ENCODE results near the gene NTM.

Gene NTM

GRCh38 chr11:132114743-132115142 is 744.3 kb downstream of the NTM start:
- no peak for DNase-seq (ENCODE audit: low spot score)

- no peak for DNase-seq (ENCODE audit: low spot score)
Measured at GRCh38 chr11:132115454-132115853, 745.0 kb downstream of the NTM start.

- no peak for DNase-seq (ENCODE audit: low spot score)
Measured at GRCh38 chr11:132116516-132116915, 746.1 kb downstream of the NTM start.

GRCh38 chr11:132118661-132119060 is 748.2 kb downstream of the NTM start:
- DNase-seq (ENCODE audit: low spot score) = no peak

GRCh38 chr11:132119573-132119972 is 749.2 kb downstream of the NTM start:
- no peak for DNase-seq (ENCODE audit: low spot score)

- no peak for DNase-seq (ENCODE audit: low spot score)
Measured at GRCh38 chr11:132122735-132123134, 752.3 kb downstream of the NTM start.

GRCh38 chr11:132123449-132123848 is 753.0 kb downstream of the NTM start:
- no peak for DNase-seq (ENCODE audit: low spot score)

- DNase-seq (ENCODE audit: low spot score) = no peak
Measured at GRCh38 chr11:132123854-132124835, 753.7 kb downstream of the NTM start.

- peak; percentile 77 for DNase-seq (ENCODE audit: low spot score)
Measured at GRCh38 chr11:132125988-132126871, 755.8 kb downstream of the NTM start.

- peak; percentile 88 for DNase-seq (ENCODE audit: low spot score)
Measured at GRCh38 chr11:132126973-132127899, 756.8 kb downstream of the NTM start.

- no peak for DNase-seq (ENCODE audit: low spot score)
Measured at GRCh38 chr11:132127900-132128288, 757.5 kb downstream of the NTM start.

- DNase-seq (ENCODE audit: low spot score) = no peak
Measured at GRCh38 chr11:132131047-132131446, 760.6 kb downstream of the NTM start.

- DNase-seq (ENCODE audit: low spot score) = no peak
Measured at GRCh38 chr11:132131961-132132360, 761.5 kb downstream of the NTM start.

- no peak for DNase-seq (ENCODE audit: low spot score)
Measured at GRCh38 chr11:132134322-132134721, 763.9 kb downstream of the NTM start.

GRCh38 chr11:132137289-132137980 is 767.0 kb downstream of the NTM start:
- no peak for DNase-seq (ENCODE audit: low spot score)

- DNase-seq (ENCODE audit: low spot score) = peak; percentile 33
Measured at GRCh38 chr11:132137981-132138313, 767.5 kb downstream of the NTM start.

GRCh38 chr11:132139181-132139580 is 768.8 kb downstream of the NTM start:
- no peak for DNase-seq (ENCODE audit: low spot score)

GRCh38 chr11:132140056-132140455 is 769.6 kb downstream of the NTM start:
- DNase-seq (ENCODE audit: low spot score) = no peak

GRCh38 chr11:132142121-132142520 is 771.7 kb downstream of the NTM start:
- no peak for DNase-seq (ENCODE audit: low spot score)

- peak; percentile 14 for DNase-seq (ENCODE audit: low spot score)
Measured at GRCh38 chr11:132142554-132142953, 772.1 kb downstream of the NTM start.

- DNase-seq (ENCODE audit: low spot score) = no peak
Measured at GRCh38 chr11:132147464-132147863, 777.0 kb downstream of the NTM start.

Measured in Ammon's horn (tissue), 1 donor.